Right lung (tissue), 10 donors: ENCODE measurements around the gene SREK1IP1. TPM values are rescaled to one million over a fixed set of nuclear protein-coding genes. Genes with fewer than 3 reads are reported as not detected.

Experiments used
- DNase-seq, 2 donors: peaks; one replicate each; pipeline ENCODE4 v3.0.0-alpha.2; 2013
- long read RNA-seq, 8 donors: transcript quantifications; one replicate each; lab custom pipeline, GENCODE V29; 2026
- polyA plus RNA-seq, 5 donors: library from polyadenylated mRNA; unstranded; fragments of 120-200 nt; gene quantifications; one replicate each; pipeline versions ENCODE4 v1.2.1 to v1.2.3, GENCODE V29; 2013; ENCODE audit warnings: inconsistent platforms in 1 of 5, low replicate concordance in 1 of 5; ENCODE audit not compliant: insufficient read length in 5 of 5, insufficient read depth in 1 of 5

SREK1IP1 gene
- polyA plus RNA-seq = 10 to 100 TPM; 17.8 to 27.8 (median 26.5) TPM
- long read RNA-seq, donor 1, full-length matches to known transcripts = 51 of 231 reads
- long read RNA-seq, donor 1, partial matches to known transcripts = 136 of 231 reads
- long read RNA-seq, donor 1, other reads (novel, unspliced or antisense) = 44 of 231 reads
- long read RNA-seq, donor 2, full-length matches to known transcripts = 31 of 42 reads
- long read RNA-seq, donor 2, partial matches to known transcripts = 11 of 42 reads
- long read RNA-seq, donor 2, other reads (novel, unspliced or antisense) = 0 of 42 reads
- long read RNA-seq, donor 3, full-length matches to known transcripts = 40 of 59 reads
- long read RNA-seq, donor 3, partial matches to known transcripts = 19 of 59 reads
- long read RNA-seq, donor 3, other reads (novel, unspliced or antisense) = 0 of 59 reads
- long read RNA-seq, donor 4, full-length matches to known transcripts = 25 of 113 reads
- long read RNA-seq, donor 4, partial matches to known transcripts = 79 of 113 reads
- long read RNA-seq, donor 4, other reads (novel, unspliced or antisense) = 9 of 113 reads
- long read RNA-seq, donor 5, full-length matches to known transcripts = 72 of 111 reads
- long read RNA-seq, donor 5, partial matches to known transcripts = 39 of 111 reads
- long read RNA-seq, donor 5, other reads (novel, unspliced or antisense) = 0 of 111 reads
- long read RNA-seq, donor 6, full-length matches to known transcripts = 45 of 62 reads
- long read RNA-seq, donor 6, partial matches to known transcripts = 17 of 62 reads
- long read RNA-seq, donor 6, other reads (novel, unspliced or antisense) = 0 of 62 reads
- long read RNA-seq, donor 7, full-length matches to known transcripts = 45 of 210 reads
- long read RNA-seq, donor 7, partial matches to known transcripts = 105 of 210 reads
- long read RNA-seq, donor 7, other reads (novel, unspliced or antisense) = 60 of 210 reads
- long read RNA-seq, donor 8, full-length matches to known transcripts = 20 of 20 reads
- long read RNA-seq, donor 8, partial matches to known transcripts = 0 of 20 reads
- long read RNA-seq, donor 8, other reads (novel, unspliced or antisense) = 0 of 20 reads

GRCh38 chr5:64768358-64769312 lies at the start of gene SREK1IP1, which contains the start of gene CWC27:
TSS of gene SREK1IP1 (minus strand) at chr5:64768691. CDS start at chr5:64768517, 174 bp downstream.
TSS of gene CWC27 (plus strand) at chr5:64768930. CDS start at chr5:64769147, 217 bp downstream.
- DNase-seq = peak; percentile 88 to 92

GRCh38 chr5:64818245-64818644 lies 49.8 kb upstream of the SREK1IP1 start:
- no peak for DNase-seq

- no peak for DNase-seq
Measured at GRCh38 chr5:64814073-64814472, 45.6 kb upstream of the SREK1IP1 start.

- peak; percentile 29 to 52 for DNase-seq
Measured at GRCh38 chr5:64811050-64811640, 42.7 kb upstream of the SREK1IP1 start.

- no peak for DNase-seq
Measured at GRCh38 chr5:64807520-64807919, 39.0 kb upstream of the SREK1IP1 start.

GRCh38 chr5:64806537-64806936 lies 38.0 kb upstream of the SREK1IP1 start:
- DNase-seq = no peak

- no peak for DNase-seq
Measured at GRCh38 chr5:64800926-64801325, 32.4 kb upstream of the SREK1IP1 start.

- no peak for DNase-seq
Measured at GRCh38 chr5:64796301-64796700, 27.8 kb upstream of the SREK1IP1 start.

- DNase-seq = no peak
Measured at GRCh38 chr5:64794053-64794770, 25.7 kb upstream of the SREK1IP1 start.

- DNase-seq = no peak
Measured at GRCh38 chr5:64792469-64792868, 24.0 kb upstream of the SREK1IP1 start.

- DNase-seq = no peak
Measured at GRCh38 chr5:64790210-64790609, 21.7 kb upstream of the SREK1IP1 start.

- DNase-seq = no peak
Measured at GRCh38 chr5:64789457-64789856, 21.0 kb upstream of the SREK1IP1 start.

- DNase-seq = no peak
Measured at GRCh38 chr5:64788156-64788555, 19.7 kb upstream of the SREK1IP1 start.

- DNase-seq = no peak
Measured at GRCh38 chr5:64786372-64786771, 17.9 kb upstream of the SREK1IP1 start.

GRCh38 chr5:64784451-64785025 lies 16.0 kb upstream of the SREK1IP1 start:
- DNase-seq = peak; percentile 64 to 80

- DNase-seq = no peak
Measured at GRCh38 chr5:64775291-64775690, 6.8 kb upstream of the SREK1IP1 start.

GRCh38 chr5:64773533-64773932 lies 5.0 kb upstream of the SREK1IP1 start:
- DNase-seq = no peak

GRCh38 chr5:64771736-64772135 lies 3.2 kb upstream of the SREK1IP1 start:
- no peak for DNase-seq

GRCh38 chr5:64769855-64770254 lies 1.4 kb upstream of the SREK1IP1 start:
- no peak for DNase-seq
